Neuronal stem cell (in vitro differentiated cells): ENCODE data around the gene PACRG.

Experiments
- DNase-seq: peaks from one replicate; pipeline ENCODE4 v3.0.0-alpha.2; 2013; ENCODE audit warnings: low spot score
- H2AFZ ChIP-seq: one replicate; pipeline ENCODE4 v1.6.1; 2013; ENCODE audit warnings: mild to moderate bottlenecking, low read length, inconsistent platforms
- H2AK5ac ChIP-seq: 2 replicates; pipeline ENCODE4 v1.6.1; 2013; ENCODE audit warnings: low read depth, mild to moderate bottlenecking, inconsistent platforms, low read length, moderate library complexity, mixed read lengths
- H2BK120ac ChIP-seq: 2 replicates; pipeline ENCODE4 v1.6.1; 2013; ENCODE audit warnings: low read depth, mild to moderate bottlenecking, inconsistent platforms, low read length, moderate library complexity, mixed read lengths
- H2BK12ac ChIP-seq: one replicate; pipeline ENCODE4 v1.6.1; 2013; ENCODE audit warnings: low read length, inconsistent platforms
- H2BK15ac ChIP-seq: 2 replicates; pipeline ENCODE4 v1.6.1; 2013; ENCODE audit warnings: mild to moderate bottlenecking, low read length, inconsistent platforms, mixed read lengths
- H2BK5ac ChIP-seq: one replicate; pipeline ENCODE4 v1.6.1; 2013; ENCODE audit warnings: inconsistent platforms, mild to moderate bottlenecking, low read length, moderate library complexity
- H3K14ac ChIP-seq: one replicate; pipeline ENCODE4 v1.6.1; 2013; ENCODE audit warnings: low read length, inconsistent platforms
- H3K18ac ChIP-seq: 2 replicates; pipeline ENCODE4 v1.6.1; 2013; ENCODE audit warnings: low read length, inconsistent platforms
- H3K23ac ChIP-seq: 2 replicates; pipeline ENCODE4 v1.6.1; 2013; ENCODE audit warnings: low read depth, mild to moderate bottlenecking, mixed read lengths, low read length, inconsistent platforms; ENCODE audit not compliant: poor library complexity
- H3K27ac ChIP-seq: replicated peaks from 3 replicates; pipeline ENCODE4 v1.5.1; 2013; ENCODE audit warnings: low read length, inconsistent platforms
- H3K27me3 ChIP-seq, 3 experiments: 2 replicates each; pipeline ENCODE4 v1.6.1; 2013; ENCODE audit warnings: low read length in 3 of 3, mild to moderate bottlenecking in 2 of 3, inconsistent platforms in 1 of 3, low read depth in 1 of 3, mixed read lengths in 1 of 3, moderate library complexity in 1 of 3; ENCODE audit not compliant: control insufficient read depth in 3 of 3, insufficient read depth in 3 of 3
- H3K36me3 ChIP-seq, 2 donors: replicated peaks in 1 of 2; 2 replicates each; pipeline ENCODE4 v1.6.1; 2013; ENCODE audit warnings: low read length in 2 of 2; ENCODE audit not compliant: control insufficient read depth in 2 of 2, insufficient read depth in 2 of 2
- H3K4ac ChIP-seq: 2 replicates; pipeline ENCODE4 v1.6.1; 2013; ENCODE audit warnings: inconsistent platforms, mild to moderate bottlenecking, low read length, moderate library complexity
- H3K4me1 ChIP-seq, 2 donors: 1 replicate in 1 of 2; 2 replicates in 1 of 2; pipeline ENCODE4 v1.6.1; 2013; ENCODE audit warnings: low read length in 2 of 2, low read depth in 1 of 2; ENCODE audit not compliant: control insufficient read depth in 2 of 2, insufficient read depth in 1 of 2
- H3K4me2 ChIP-seq: one replicate; pipeline ENCODE4 v1.6.1; 2013; ENCODE audit warnings: mild to moderate bottlenecking, low read length, inconsistent platforms; ENCODE audit not compliant: insufficient read depth, poor library complexity, severe bottlenecking
- H3K4me3 ChIP-seq, 2 donors: 2 replicates each; pipeline ENCODE4 v1.5.1; 2013; ENCODE audit warnings: low read length in 2 of 2, mild to moderate bottlenecking in 2 of 2, inconsistent platforms in 1 of 2, moderate library complexity in 1 of 2
- H3K79me1 ChIP-seq: one replicate; pipeline ENCODE4 v1.6.1; 2013; ENCODE audit warnings: low read depth, mild to moderate bottlenecking, inconsistent platforms, low read length, moderate library complexity
- H3K9ac ChIP-seq: one replicate; pipeline ENCODE4 v1.6.1; 2013; ENCODE audit warnings: mild to moderate bottlenecking, low read depth, low read length, inconsistent platforms; ENCODE audit not compliant: poor library complexity
- H3K9me3 ChIP-seq, 2 donors: replicated peaks in 1 of 2; 2 replicates each; pipeline versions ENCODE3 to v1.6.1; 2013; ENCODE audit warnings: low read length in 2 of 2, mild to moderate bottlenecking in 2 of 2, inconsistent platforms in 1 of 2, low read depth in 1 of 2, mixed read lengths in 1 of 2, moderate library complexity in 1 of 2; ENCODE audit not compliant: control insufficient read depth in 2 of 2, insufficient read depth in 1 of 2
- H4K8ac ChIP-seq: one replicate; pipeline ENCODE4 v1.6.1; 2013; ENCODE audit warnings: low read depth, mild to moderate bottlenecking, inconsistent platforms, low read length, moderate library complexity
- H4K91ac ChIP-seq: one replicate; pipeline ENCODE4 v1.6.1; 2013; ENCODE audit warnings: low read length, low read depth, mild to moderate bottlenecking, inconsistent platforms; ENCODE audit not compliant: poor library complexity
- WGBS, 2 donors: extraction: QIAGEN DNeasy Blood & Tissue Kit; methylation state at CpG; one replicate each; pipeline ENCODE4 v1.1.7; 2013; ENCODE audit warnings: missing lambda C conversion rate in 2 of 2, mixed read lengths in 1 of 2; ENCODE audit not compliant: insufficient read length in 2 of 2, insufficient replicate concordance in 1 of 2; ENCODE audit errors: extremely low coverage in 2 of 2; 5-methylcytosine and 5-hydroxymethylcytosine counted together

PACRG gene

GRCh38 chr6:163328411-163328810 lies 600.6 kb downstream of the PACRG start:
- H4K8ac ChIP-seq, result no peak overlapping the region

GRCh38 chr6:163329991-163330390 lies 602.2 kb downstream of the PACRG start:
- Histone ChIP-seq H3K4me1 (peaks cover 6 to 10% of the 10 kb centered on the region in 2 donors), H2AFZ (no peak overlapping the region), H3K36me3 (no peaks in the 10 kb centered on the region), H2BK15ac (peak overlapping the region; percentile 60), H3K9ac (no peak overlapping the region), H3K23ac (no peak overlapping the region), H3K27me3 (no peaks in the 10 kb centered on the region), H3K9me3 (peaks cover 0 to 2% of the 10 kb centered on the region in 2 donors), H2BK5ac (no peak overlapping the region), H2AK5ac (no peak overlapping the region), H3K79me1 (no peaks in the 10 kb centered on the region), H3K4me3 (no peak overlapping the region), H3K14ac (no peak overlapping the region), H4K8ac (no peak overlapping the region), H3K18ac (no peak overlapping the region), H2BK12ac (no peak overlapping the region), H3K27ac (no peak overlapping the region), H3K4ac (no peak overlapping the region), H4K91ac (no peak overlapping the region), H3K4me2 (no peak overlapping the region), H2BK120ac (peak overlapping the region; percentile 21)
- no peak for DNase-seq
- no CpG with 5 or more reads among the region's 9 CpGs for WGBS, 2 donors

More at GRCh38 chr6:163328411-163328810, 600.6 kb downstream of the PACRG start:
- Histone ChIP-seq H4K91ac (peak overlapping the region; percentile 42), H2BK5ac (no peak overlapping the region), H3K23ac (peak overlapping the region; percentile 29), H3K4ac (no peak overlapping the region), H3K9me3 (peaks cover 0 to 2% of the 10 kb centered on the region in 2 donors), H3K4me3 (no peak overlapping the region), H3K79me1 (no peaks in the 10 kb centered on the region), H3K27me3 (no peaks in the 10 kb centered on the region), H2BK120ac (no peak overlapping the region), H3K9ac (no peak overlapping the region), H2AFZ (no peak overlapping the region), H2BK12ac (no peak overlapping the region), H3K18ac (peak overlapping the region; percentile 44), H3K14ac (no peak overlapping the region), H3K36me3 (no peaks in the 10 kb centered on the region), H3K4me1 (peaks cover 13 to 17% of the 10 kb centered on the region in 2 donors), H2BK15ac (peak overlapping the region; percentile 91), H2AK5ac (no peak overlapping the region), H3K27ac (no peak overlapping the region), H3K4me2 (no peak overlapping the region)
- no CpG with 5 or more reads among the region's 11 CpGs for WGBS, 2 donors
- no peak for DNase-seq

- H2BK5ac ChIP-seq, result no peak overlapping the region
These were observed 603.5 kb downstream of the PACRG start for GRCh38 chr6:163331245-163331644.

GRCh38 chr6:163332575-163332974 lies 604.8 kb downstream of the PACRG start:
- Histone ChIP-seq H3K79me1 (no peaks in the 10 kb centered on the region), H3K4me1 (peaks cover 7 to 12% of the 10 kb centered on the region in 2 donors), H2BK15ac (peak overlapping the region; percentile 65), H3K23ac (no peak overlapping the region), H4K91ac (no peak overlapping the region), H3K9me3 (peaks cover 0 to 2% of the 10 kb centered on the region in 2 donors), H3K36me3 (no peaks in the 10 kb centered on the region), H3K4ac (no peak overlapping the region), H2BK5ac (no peak overlapping the region), H3K14ac (no peak overlapping the region), H3K27ac (no peak overlapping the region), H3K4me3 (peak overlapping the region in 1 of 2 donors; percentile 43), H2AK5ac (no peak overlapping the region), H3K18ac (peak overlapping the region; percentile 85), H3K27me3 (no peaks in the 10 kb centered on the region), H2BK120ac (no peak overlapping the region), H3K9ac (no peak overlapping the region), H2AFZ (no peak overlapping the region), H3K4me2 (no peak overlapping the region), H4K8ac (no peak overlapping the region), H2BK12ac (no peak overlapping the region)
- WGBS, 2 donors, result no CpG with 5 or more reads among the region's 7 CpGs
- no peak for DNase-seq

More at GRCh38 chr6:163331245-163331644, 603.5 kb downstream of the PACRG start:
- WGBS, 2 donors, result no CpG with 5 or more reads among the region's 9 CpGs
- Histone ChIP-seq H3K27me3 (no peaks in the 10 kb centered on the region), H2AK5ac (peak overlapping the region; percentile 34), H3K4me3 (no peak overlapping the region), H3K9me3 (peaks cover 0 to 2% of the 10 kb centered on the region in 2 donors), H4K91ac (no peak overlapping the region), H4K8ac (no peak overlapping the region), H2BK12ac (no peak overlapping the region), H3K9ac (no peak overlapping the region), H3K18ac (no peak overlapping the region), H3K27ac (no peak overlapping the region), H3K4me2 (no peak overlapping the region), H3K36me3 (no peaks in the 10 kb centered on the region), H3K4me1 (peaks cover 7 to 11% of the 10 kb centered on the region in 2 donors), H2BK120ac (no peak overlapping the region), H3K14ac (no peak overlapping the region), H2BK15ac (no peak overlapping the region), H3K23ac (no peak overlapping the region), H3K4ac (no peak overlapping the region), H3K79me1 (no peaks in the 10 kb centered on the region), H2AFZ (no peak overlapping the region)
- no peak for DNase-seq
